Stimulated activated CD4-positive, alpha-beta T cell treated with anti-CD3 and anti-CD28 coated beads, Interleukin-1b, Interleukin-23, amount 100 ng/mL, for 1 hour (primary cell): Measurements from ENCODE around the gene PPHLN1.

Source experiments
- DNase-seq, 2 donors: peaks; one replicate each; pipeline ENCODE4 v3.0.0-alpha.2; 2020; ENCODE audit warnings: low read depth in 2 of 2

Gene PPHLN1

GRCh38 chr12:42442311-42442759 is 116.4 kb downstream of the PPHLN1 start:
- no peak for DNase-seq

- DNase-seq = no peak
These were observed 116.9 kb downstream of the PPHLN1 start for GRCh38 chr12:42442888-42443287.

- no peak for DNase-seq
These were observed 118.4 kb downstream of the PPHLN1 start for GRCh38 chr12:42444192-42444943.

GRCh38 chr12:42445891-42446290 is 119.9 kb downstream of the PPHLN1 start:
- no peak for DNase-seq

GRCh38 chr12:42446761-42447160 is 120.8 kb downstream of the PPHLN1 start:
- DNase-seq = no peak

GRCh38 chr12:42447371-42447786 is 121.4 kb downstream of the PPHLN1 start:
- no peak for DNase-seq

- no peak for DNase-seq
These were observed 122.9 kb downstream of the PPHLN1 start for GRCh38 chr12:42448841-42449240.

GRCh38 chr12:42450248-42450647 is 124.3 kb downstream of the PPHLN1 start:
- no peak for DNase-seq

- no peak for DNase-seq
These were observed 132.6 kb downstream of the PPHLN1 start for GRCh38 chr12:42458575-42458974.

GRCh38 chr12:42459336-42459847 is 133.4 kb downstream of the PPHLN1 start:
- no peak for DNase-seq

- DNase-seq = no peak
These were observed 136.5 kb downstream of the PPHLN1 start for GRCh38 chr12:42462486-42462885.

GRCh38 chr12:42463671-42464070 is 137.7 kb downstream of the PPHLN1 start:
- no peak for DNase-seq

- DNase-seq = no peak
These were observed 142.4 kb downstream of the PPHLN1 start for GRCh38 chr12:42468341-42468821.

GRCh38 chr12:42468921-42469320 is 143.0 kb downstream of the PPHLN1 start:
- no peak for DNase-seq

GRCh38 chr12:42469355-42470175 is 143.6 kb downstream of the PPHLN1 start:
- no peak for DNase-seq

- DNase-seq = no peak
These were observed 146.4 kb downstream of the PPHLN1 start for GRCh38 chr12:42472376-42472775.

GRCh38 chr12:42473130-42473529 is 147.2 kb downstream of the PPHLN1 start:
- no peak for DNase-seq

GRCh38 chr12:42473561-42473960 is 147.6 kb downstream of the PPHLN1 start:
- no peak for DNase-seq

- DNase-seq = no peak
These were observed 148.4 kb downstream of the PPHLN1 start for GRCh38 chr12:42474391-42474790.

GRCh38 chr12:42475106-42475505 is 149.1 kb downstream of the PPHLN1 start:
- DNase-seq = no peak

GRCh38 chr12:42477941-42478340 is 152.0 kb downstream of the PPHLN1 start:
- DNase-seq = no peak

- no peak for DNase-seq
These were observed 155.4 kb downstream of the PPHLN1 start for GRCh38 chr12:42481368-42481767.
